ENCODE results near the gene EPAS1. TPM values are rescaled to one million over a fixed set of nuclear protein-coding genes. Genes with fewer than 3 reads are reported as not detected.

EPAS1 gene
- total RNA-seq, 1 experiment from 2014 or later, result 146 TPM

DNA sequence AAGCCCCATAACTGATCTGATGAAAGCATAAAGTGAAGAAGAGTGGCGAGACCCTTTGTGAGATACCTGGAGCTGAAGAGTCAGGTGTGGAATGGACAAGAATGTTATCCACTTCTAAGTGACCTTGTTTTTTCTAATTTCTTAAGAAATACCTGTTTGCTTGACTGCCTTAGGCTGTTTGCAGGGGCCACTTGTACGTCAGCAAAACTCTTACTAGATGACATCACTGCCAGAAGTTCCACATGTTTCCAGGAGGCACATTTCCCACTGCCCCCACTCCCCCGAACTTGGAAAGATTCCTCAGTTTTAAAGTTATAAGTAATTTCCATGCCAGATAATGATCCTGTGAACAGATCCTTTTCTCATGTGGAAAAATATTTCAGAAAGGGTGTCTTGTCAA, 8.0 kb downstream of the EPAS1 start:
- Mint-ChIP-seq H3K4me1 (ENCODE audit: insufficient read depth, unreplicated experiment) (peaks cover 53% of the 10 kb centered on the region), H3K9me3 (ENCODE audit: unreplicated experiment) (no peaks in the 10 kb centered on the region), H3K27ac (ENCODE audit: low read depth, unreplicated experiment) (peak overlapping the region; percentile 82), H3K4me3 (ENCODE audit: unreplicated experiment) (no peak overlapping the region), H3K27me3 (ENCODE audit: insufficient read depth, unreplicated experiment) (no peaks in the 10 kb centered on the region), H3K36me3 (ENCODE audit: insufficient read depth, unreplicated experiment) (peaks cover 7% of the 10 kb centered on the region)
- CTCF ChIA-PET, result no interaction called here
- no peak for DNase-seq (ENCODE audit: unreplicated experiment)
- no TSS peak for BruUV-seq (replicated peaks)
- POLR2A ChIA-PET, result interaction anchor here (1.0 to 24.9 kb wide), 2 partner anchors 21 to 28 kb away, joined by 4 to 553 read pairs; no protein-coding TSS in a partner anchor
- TF ChIP-seq, protein P1, sequence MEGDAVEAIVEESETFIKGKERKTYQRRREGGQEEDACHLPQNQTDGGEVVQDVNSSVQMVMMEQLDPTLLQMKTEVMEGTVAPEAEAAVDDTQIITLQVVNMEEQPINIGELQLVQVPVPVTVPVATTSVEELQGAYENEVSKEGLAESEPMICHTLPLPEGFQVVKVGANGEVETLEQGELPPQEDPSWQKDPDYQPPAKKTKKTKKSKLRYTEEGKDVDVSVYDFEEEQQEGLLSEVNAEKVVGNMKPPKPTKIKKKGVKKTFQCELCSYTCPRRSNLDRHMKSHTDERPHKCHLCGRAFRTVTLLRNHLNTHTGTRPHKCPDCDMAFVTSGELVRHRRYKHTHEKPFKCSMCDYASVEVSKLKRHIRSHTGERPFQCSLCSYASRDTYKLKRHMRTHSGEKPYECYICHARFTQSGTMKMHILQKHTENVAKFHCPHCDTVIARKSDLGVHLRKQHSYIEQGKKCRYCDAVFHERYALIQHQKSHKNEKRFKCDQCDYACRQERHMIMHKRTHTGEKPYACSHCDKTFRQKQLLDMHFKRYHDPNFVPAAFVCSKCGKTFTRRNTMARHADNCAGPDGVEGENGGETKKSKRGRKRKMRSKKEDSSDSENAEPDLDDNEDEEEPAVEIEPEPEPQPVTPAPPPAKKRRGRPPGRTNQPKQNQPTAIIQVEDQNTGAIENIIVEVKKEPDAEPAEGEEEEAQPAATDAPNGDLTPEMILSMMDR (IDR thresholded peaks at IDR 0.05; ENCODE audit: unreplicated experiment), result no peak
- intact Hi-C loops (cut with micrococcal nuclease), result no loop called here

DNA sequence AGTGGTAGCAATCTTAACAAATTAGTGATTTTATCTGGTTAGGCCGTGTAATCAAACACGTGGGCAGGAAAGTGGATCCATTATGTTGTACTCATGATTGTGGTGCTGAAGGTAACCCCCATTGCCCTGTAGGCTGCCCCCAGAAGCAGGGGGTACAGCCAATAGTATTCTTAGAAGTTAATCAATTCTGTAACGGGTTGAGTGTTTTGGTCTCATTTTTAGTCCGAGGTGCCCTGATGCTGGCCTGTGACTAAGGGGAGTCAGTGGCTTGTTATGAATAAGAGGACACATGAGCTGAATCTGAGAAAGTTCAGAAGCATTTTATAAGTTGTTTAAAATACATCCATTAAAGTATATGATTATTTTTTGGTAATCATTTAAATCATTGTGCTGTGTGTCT, 8.6 kb downstream of the EPAS1 start:
- POLR2A ChIA-PET, result interaction anchor here (1.0 to 24.9 kb wide), 2 partner anchors 20 to 28 kb away, joined by 4 to 553 read pairs; no protein-coding TSS in a partner anchor
- peaks cover 56% of the 10 kb centered on the region for H3K4me1 Mint-ChIP-seq (ENCODE audit: insufficient read depth, unreplicated experiment)
- CTCF ChIA-PET, result no interaction called here
- no peaks in the 10 kb centered on the region for H3K9me3 Mint-ChIP-seq (ENCODE audit: unreplicated experiment)
- intact Hi-C loops (cut with micrococcal nuclease), result no loop called here
- no peak for DNase-seq (ENCODE audit: unreplicated experiment)
- TF ChIP-seq, protein P1 (IDR thresholded peaks at IDR 0.05; ENCODE audit: unreplicated experiment), result no peak
- peak overlapping the region; percentile 82 for H3K27ac Mint-ChIP-seq (ENCODE audit: low read depth, unreplicated experiment)
- no peak overlapping the region for H3K4me3 Mint-ChIP-seq (ENCODE audit: unreplicated experiment)
- H3K27me3 Mint-ChIP-seq (ENCODE audit: insufficient read depth, unreplicated experiment), result no peaks in the 10 kb centered on the region
- H3K36me3 Mint-ChIP-seq (ENCODE audit: insufficient read depth, unreplicated experiment), result peaks cover 7% of the 10 kb centered on the region
- BruUV-seq (replicated peaks), result TSS peak; percentile 93

DNA sequence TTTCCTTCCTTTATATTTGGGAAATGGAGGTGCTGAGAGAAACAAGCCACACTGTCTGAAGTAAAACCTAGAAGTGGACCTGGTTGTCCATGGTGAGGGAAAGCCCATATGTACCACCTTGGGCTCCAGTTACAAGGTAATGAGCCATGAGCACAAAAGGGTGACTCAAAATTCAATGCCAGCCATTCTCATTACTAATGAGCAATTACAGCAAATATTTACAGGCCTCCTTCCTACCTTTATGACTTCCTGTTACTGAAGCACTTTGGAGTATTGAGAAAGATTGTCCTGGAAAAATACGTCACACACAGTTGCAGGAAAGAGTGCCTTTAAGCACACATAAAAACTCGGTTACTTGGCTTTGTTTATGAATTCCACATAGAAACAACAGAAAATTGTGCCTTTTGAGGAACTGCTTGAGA, 9.1 kb downstream of the EPAS1 start:
- no peaks in the 10 kb centered on the region for H3K27me3 Mint-ChIP-seq (ENCODE audit: insufficient read depth, unreplicated experiment)
- H3K36me3 Mint-ChIP-seq (ENCODE audit: insufficient read depth, unreplicated experiment), result peaks cover 10% of the 10 kb centered on the region
- peaks cover 62% of the 10 kb centered on the region for H3K4me1 Mint-ChIP-seq (ENCODE audit: insufficient read depth, unreplicated experiment)
- H3K9me3 Mint-ChIP-seq (ENCODE audit: unreplicated experiment), result no peaks in the 10 kb centered on the region
- TF ChIP-seq, protein P1 (IDR thresholded peaks at IDR 0.05; ENCODE audit: unreplicated experiment), result no peak
- BruUV-seq (replicated peaks), result no TSS peak
- no peak overlapping the region for H3K4me3 Mint-ChIP-seq (ENCODE audit: unreplicated experiment)
- DNase-seq (ENCODE audit: unreplicated experiment), result peak; percentile 83
- POLR2A ChIA-PET, result interaction anchor here (1.0 to 24.9 kb wide), 3 partner anchors 19 to 27 kb away, joined by 4 to 553 read pairs (median 6); no protein-coding TSS in a partner anchor
- intact Hi-C loops (cut with micrococcal nuclease), result no loop called here
- peak overlapping the region; percentile 82 for H3K27ac Mint-ChIP-seq (ENCODE audit: low read depth, unreplicated experiment)
- CTCF ChIA-PET, result interaction anchor here (0.7 to 1.4 kb wide), 2 partner anchors 21 to 268 kb away, joined by 3 read pairs; no protein-coding TSS in a partner anchor

- no peaks in the 10 kb centered on the region for H3K9me3 Mint-ChIP-seq (ENCODE audit: unreplicated experiment)
- BruUV-seq (replicated peaks), result TSS peak; percentile 24
- H3K4me3 Mint-ChIP-seq (ENCODE audit: unreplicated experiment), result no peak overlapping the region
- ChIA-PET CTCF (interaction anchor here (0.5 to 1.5 kb wide), 5 partner anchors 9 to 268 kb away, joined by 3 to 10 read pairs (median 3); no protein-coding TSS in a partner anchor), POLR2A (interaction anchor here (0.6 to 24.9 kb wide), 6 partner anchors 7 to 60 kb away, joined by 3 to 553 read pairs (median 5); partner anchors contain the start of gene EPAS1)
- peaks cover 66% of the 10 kb centered on the region for H3K4me1 Mint-ChIP-seq (ENCODE audit: insufficient read depth, unreplicated experiment)
- no peaks in the 10 kb centered on the region for H3K27me3 Mint-ChIP-seq (ENCODE audit: insufficient read depth, unreplicated experiment)
- TF ChIP-seq, protein P1 (IDR thresholded peaks at IDR 0.05; ENCODE audit: unreplicated experiment), result no peak
- peak overlapping the region; percentile 82 for H3K27ac Mint-ChIP-seq (ENCODE audit: low read depth, unreplicated experiment)
- intact Hi-C loops (cut with micrococcal nuclease), result no loop called here
- no peak for DNase-seq (ENCODE audit: unreplicated experiment)
- peaks cover 16% of the 10 kb centered on the region for H3K36me3 Mint-ChIP-seq (ENCODE audit: insufficient read depth, unreplicated experiment)
Observed at GRCh38 chr2:46306988-46307655, 9.9 kb downstream of the EPAS1 start.
